Activated naive CD4-positive, alpha-beta T cell treated with Interleukin-2 at 50 U/mL for 16 hours (primary cell): ENCODE measurements around the gene MIGA1.
A peak's percentile ranks its signal among the peaks of the same experiment; 100 is the strongest.
"Not testable (repeated sequence)": the region's sequence is repeated elsewhere in the genome, so short reads cannot be mapped to it uniquely, and the experiment has no call there.

Experiments
- DNase-seq: peaks from one replicate; pipeline ENCODE4 v3.0.0-alpha.2; 2020

The MIGA1 gene, protein sequence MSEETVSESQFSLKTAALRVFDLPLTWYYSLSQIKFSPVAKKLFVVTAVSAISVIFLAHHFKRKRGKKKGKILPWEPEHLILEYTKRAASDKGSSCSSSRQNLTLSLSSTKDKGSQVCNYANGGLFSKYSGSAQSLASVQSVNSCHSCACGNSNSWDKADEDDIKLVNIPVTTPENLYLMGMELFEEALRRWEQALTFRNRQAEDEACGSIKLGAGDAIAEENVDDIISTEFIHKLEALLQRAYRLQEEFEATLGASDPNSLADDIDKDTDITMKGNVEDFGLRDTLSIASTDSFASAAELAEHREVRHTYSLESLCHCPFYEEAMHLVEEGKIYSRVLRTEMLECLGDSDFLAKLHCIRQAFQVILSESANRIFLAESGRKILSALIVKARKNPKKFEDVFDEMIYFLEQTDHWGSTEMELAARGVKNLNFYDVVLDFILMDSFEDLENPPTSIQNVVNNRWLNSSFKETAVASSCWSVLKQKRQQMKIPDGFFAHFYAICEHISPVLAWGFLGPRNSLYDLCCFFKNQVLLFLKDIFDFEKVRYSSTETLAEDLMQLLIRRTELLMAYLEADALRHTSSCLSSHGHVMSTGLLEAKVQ

DNA sequence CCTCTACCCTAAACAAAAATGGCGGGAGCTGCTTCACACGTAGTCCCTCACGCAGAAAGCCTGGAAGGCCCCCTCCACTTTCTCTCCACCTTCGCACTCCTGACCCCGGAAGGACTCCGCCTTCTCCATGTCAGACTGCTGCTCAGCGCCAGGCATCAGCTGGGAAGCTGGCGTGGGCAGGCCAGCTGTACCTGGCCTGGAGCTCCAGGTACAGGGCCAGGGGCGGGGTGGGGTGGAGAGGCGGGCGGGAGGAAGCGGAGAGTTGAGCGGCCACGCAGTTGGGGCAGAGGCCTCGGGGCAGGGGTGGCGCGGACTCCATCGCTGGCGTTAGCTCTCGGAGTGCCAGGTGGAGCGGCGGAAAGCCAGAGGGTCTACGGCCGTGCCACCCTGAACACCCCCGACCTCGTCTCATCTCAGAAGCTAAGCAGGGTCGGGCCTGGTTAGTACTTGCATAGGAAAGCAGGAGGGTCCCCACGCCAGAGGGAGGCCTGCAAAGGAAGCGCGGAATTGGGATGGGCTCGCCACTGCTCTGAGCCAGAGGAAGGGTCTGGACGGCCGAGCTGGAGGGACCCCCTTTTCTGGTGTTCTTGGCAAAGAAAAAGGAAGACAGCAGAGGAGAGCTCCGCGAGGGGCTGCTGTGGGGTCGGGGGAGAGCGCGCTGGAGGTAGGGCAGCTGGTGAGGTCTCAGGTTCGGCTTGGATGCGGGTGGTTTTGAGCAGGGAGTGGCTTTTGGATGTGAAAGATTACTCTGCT lies at the start of gene MIGA1:
MIGA1 (plus strand) TSS at position 121 of the 753 bp plus-strand sequence. CDS start 3,604 bp downstream, outside the sequence.
- DNase-seq: peak; percentile 87

DNA sequence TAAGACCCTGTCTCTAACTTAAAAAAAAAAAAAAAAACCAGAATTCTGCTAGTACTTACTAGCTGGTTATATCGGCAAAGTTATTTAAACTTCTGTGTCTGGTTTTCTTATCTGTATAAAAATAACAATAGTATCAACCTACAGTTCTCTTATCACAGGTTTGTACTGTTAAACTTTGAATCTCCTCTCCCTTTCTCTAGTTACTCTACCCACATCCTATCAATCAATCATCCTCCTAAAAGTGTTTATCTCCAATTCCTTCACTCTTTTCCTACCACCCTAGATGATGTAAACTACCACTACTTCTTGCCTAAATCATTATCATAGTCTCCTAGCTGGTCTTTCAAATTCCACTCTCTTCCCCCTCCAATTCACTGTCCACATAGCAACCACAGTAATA lies 47.4 kb upstream of the MIGA1 start:
- no peak for DNase-seq

DNA sequence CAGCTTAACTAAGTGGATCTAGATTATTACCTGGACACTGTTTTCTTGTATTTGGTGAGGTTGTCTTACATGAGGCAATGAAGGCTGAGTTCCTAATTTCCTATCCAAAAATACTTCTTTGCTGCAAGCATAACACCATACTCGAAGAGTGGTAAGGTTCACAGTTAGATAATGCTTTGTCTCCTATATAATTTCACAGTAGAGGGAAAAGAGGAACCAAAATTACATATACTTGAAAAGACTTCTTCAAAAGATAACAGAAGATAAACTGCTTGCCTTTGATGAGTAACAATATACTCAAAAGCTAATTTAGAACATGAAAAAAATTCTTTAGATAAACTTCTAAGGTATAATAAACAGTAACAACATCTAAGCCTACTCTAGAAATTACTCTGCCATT lies 40.2 kb upstream of the MIGA1 start:
- no peak for DNase-seq

DNA sequence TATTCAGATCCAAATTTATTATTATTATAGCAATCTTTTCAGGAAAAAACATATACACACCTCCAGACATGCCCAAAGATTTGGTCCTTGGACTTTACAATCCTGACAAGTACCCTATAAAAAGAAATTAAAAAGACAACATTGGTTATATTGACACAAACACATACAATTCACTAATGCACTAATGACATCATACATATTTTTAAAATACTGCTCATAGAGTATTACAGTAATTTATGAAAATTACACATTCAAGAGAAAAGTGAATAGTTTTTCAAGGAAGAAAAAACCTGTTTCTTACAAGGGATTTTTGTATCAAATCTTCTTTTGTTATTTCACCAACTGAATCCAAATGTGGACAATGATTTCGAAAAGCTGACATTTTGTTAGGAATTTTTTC lies 38.1 kb upstream of the MIGA1 start:
- no peak for DNase-seq

DNA sequence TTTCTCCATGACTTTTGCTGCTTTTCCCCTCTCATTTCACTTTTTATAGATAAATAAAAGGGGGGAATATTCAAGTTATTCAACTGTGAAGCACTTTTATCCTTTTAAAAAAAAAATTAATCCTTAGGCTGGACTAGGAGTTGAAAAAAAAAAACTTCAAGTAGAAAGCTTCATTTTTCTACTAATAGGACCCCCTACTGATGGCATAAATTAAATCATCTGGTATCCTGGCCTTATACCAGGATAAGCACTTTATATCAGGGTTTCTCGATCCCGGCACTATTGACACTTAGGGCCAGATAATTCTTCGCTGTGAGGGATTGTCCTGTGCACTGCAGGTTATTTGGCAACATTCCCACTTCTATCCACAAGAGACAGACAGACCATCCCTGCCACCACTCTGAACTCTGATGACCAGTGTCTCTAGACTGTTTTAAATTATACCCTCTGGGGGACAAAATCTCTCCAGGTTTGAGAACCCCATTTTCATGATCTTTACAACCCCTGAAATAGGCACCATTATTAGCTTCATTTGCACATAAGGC lies 37.4 kb upstream of the MIGA1 start:
- no peak for DNase-seq

DNA sequence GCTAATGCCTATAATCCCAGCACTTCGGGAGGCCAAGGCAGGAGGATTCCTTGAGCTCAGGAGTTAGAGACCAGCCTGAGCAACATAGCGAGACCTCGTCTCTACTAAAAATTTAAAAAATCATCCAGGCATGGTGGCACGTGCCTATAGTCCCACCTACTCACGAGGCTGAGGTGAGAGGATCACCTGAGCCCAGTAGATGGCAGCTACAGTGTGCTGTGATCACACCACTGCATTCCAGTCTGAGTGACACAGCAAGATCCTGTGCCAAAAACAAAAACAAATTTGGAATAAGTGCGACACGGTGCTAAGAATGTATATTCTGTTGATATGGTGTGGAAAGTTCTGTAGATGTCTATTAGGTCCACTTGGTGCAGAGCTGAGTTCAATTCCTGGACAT lies 34.9 kb upstream of the MIGA1 start:
- no peak for DNase-seq

DNA sequence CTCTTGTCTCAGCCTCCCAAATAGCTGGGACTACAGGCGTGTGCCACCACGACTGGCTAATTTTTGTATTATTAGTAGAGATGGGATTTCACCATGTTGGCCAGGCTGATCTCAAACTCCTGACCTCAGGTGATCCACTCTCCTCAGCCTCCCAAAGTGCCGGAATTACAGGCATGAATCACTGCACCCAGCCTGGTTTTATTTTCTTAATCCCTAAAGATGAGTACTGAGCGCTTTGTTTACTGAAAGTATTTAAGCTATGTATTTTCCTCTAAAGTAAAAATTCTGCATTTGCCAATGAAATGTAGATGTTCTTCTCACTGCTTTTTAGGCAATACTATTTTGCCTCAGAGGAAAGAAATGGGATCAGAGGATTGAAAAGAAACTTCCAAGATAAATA lies 30.0 kb upstream of the MIGA1 start:
- DNase-seq: not testable (repeated sequence)

DNA sequence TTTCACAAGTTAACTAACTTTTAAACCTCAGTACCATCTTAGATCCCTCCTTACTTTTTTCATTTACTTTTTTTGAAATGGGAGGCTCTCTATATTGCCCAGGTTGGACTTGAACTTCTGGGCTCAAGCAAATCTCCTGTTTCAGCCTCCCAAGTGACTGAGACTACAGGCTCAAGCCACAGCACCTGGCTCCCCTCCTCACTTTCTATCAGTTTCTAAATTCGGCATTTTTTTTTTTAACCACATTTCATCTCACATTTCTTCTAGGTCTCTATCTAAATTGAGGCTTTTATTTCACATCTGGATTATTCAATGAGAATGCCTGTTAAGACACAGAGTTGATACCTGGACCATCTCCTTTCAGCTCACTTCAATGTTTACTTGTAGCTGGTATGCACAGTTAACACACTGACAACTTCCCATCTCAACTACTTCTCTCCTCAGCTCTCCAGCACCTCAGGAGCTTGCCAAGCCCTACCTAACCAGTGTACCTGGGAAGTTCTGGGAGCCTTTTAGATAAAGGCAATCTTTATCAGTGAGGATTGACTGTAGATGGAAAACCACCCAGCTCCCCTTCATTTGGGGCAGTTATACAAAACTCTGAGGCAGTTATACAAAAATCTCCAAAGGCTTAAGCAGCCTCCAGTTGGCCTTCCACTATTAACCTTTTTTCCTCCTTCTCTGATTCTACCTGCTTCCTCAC lies 23.2 kb upstream of the MIGA1 start:
- DNase-seq: no peak

DNA sequence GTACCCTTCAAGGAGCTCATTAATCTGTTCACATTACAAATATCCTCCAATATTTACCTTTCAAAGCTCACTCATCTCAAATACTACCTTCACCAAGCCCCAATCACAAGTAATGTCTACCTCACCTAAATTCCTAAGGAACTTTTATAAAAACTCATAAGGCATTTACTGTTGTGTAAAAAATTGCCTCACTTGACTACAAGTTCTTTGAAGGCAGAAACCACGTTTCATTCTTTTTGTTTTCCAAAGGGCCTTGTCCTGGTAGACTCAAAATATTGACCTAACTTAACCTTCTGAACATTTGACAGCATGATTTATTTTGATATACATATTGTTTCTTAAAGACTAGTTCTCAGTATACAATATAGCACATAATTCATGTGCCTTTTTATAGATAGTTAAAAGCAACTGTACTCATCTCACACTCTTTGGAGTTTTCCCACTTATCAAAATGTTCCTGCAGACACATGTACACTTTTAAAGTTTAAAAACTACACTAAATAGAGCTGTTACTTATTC lies 22.3 kb upstream of the MIGA1 start:
- DNase-seq: no peak

DNA sequence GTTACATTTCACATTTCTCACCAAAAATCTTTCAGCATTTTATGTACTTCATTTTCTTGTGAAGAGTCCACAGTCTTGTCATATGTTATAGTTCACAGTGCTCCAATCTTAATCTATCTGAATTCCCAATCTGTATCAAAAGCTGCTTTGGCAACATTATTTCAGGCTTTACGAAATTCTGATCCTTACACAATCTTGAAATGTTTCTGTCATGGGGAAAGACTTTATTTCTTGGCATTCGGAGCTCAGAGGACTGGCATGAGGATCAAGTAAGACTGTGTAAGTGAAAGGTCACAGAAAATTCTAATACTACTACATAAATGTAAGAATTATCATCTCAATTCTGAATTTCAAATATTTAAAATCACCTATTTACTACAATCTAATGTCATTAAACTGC lies 21.8 kb upstream of the MIGA1 start:
- DNase-seq: no peak

DNA sequence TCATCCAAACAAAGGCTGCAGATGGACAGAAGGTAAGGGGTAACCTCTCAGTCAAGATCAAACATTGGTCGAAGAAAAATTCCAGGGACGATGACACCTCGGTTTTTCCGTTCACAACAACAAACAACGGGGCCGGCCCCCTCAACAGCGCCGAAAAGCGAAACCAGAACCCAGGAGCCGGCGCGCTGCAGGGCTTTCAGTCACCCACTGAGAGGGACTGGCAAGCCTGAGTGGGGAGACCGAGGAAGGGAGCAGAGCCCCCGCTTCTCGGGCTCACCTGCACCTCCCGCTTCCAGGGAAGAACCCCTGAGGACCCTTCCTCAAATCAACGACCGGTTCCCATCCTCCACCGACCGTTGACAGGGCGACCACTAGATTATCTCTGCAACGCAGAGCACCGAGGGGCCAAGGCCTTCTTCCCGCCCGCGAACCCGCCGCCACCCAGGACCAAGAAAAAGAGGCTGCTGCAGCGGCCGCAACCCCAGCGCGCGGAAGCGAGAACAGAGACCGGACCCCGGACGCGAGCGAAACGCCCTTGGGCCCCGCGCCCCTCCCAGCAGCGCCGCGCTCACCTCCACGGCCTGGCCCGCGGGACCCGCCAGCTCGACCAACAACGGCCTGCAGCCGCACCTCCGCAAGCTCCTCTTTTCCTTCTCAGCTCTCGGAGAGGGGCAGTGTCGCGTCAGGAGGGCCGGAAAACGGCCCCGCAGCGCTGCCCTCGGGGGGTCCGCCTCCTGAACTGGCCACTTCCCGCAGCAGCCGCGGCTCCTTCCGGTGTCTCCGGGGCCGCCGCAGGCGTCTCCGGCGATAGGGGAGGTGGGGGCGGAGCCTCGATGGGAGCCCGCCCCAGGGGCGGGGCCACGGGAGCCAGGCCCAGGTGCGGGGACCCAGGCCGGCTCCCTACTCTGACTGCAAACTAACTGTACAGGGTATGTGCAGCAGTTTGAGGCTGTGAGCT lies 20.1 kb upstream of the MIGA1 start, which contains the start of gene USP33:
USP33 (minus strand) TSS at position 782 of the 958 bp plus-strand sequence. CDS start 18,155 bp downstream, outside the sequence.
- peak; percentile 91 for DNase-seq

DNA sequence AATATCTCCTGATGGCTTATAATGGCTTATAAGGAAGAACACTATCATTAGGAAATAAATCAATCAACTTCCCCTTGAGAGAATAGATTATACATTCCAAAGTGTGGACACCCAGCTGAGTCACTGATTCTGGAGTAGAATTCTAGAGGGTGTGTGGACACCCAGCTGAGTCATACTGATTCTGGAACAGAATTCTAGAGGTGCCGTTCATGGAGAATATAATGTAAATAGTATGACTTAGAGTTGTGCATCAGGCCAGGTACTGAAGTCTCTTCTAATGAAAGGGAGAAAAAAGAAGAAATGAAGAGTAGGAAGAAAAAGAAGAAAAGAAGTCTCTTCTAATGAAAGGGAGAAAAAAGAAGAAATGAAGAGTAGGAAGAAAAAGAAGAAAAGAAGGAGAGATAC lies 17.4 kb upstream of the MIGA1 start:
- DNase-seq: no peak

DNA sequence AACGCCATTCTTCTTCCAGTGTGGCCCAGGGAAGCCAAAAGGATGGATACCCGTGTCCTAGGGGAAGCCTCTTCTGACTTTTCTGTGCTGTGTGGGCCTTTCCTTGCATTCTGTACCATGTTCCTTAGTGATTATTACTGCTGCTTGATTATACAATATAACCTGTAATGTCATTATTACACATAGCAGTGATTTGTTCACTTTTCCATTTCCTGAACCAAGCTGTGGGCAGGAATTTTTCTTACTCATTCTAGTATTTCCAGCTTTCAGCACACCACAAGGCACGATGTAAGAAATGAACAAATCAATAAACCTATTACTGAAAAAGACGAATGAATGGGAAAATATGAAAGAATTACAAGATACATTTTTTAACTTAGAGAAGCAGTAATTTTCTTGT lies 11.4 kb upstream of the MIGA1 start:
- DNase-seq: no peak

DNA sequence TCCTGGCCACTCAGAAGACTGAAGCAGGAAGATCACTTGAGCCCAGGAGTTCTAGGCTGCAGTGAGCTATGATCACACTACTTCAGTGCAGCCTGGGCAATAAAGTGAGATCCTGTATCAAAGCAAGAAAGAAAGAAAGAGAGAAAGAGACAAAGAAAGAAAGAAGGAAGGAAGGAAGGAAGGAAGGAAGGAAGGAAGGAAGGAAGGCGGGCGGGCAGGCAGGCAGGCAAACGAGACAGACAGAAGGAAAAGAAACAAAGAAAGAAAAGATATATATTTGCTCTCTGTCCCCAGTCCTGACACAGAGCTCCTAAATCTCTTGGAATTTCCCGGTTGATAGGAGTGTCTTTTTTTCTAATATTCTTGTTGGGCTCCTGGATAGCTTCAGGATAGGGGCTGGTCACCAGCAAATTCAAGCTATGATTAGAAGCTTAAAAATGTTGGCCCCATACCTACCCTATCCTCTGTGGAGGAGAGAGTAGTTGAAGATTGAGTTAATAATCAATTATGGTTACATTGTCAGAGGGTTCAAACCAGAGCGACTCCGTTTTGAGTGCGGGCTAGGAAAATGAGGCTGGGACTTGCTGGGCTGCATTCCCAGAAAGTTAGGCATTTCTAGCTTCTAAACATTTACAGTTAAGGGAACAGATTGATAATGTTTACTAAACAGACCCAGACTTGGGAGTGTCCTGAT lies 3.3 kb upstream of the MIGA1 start:
- no peak for DNase-seq

DNA sequence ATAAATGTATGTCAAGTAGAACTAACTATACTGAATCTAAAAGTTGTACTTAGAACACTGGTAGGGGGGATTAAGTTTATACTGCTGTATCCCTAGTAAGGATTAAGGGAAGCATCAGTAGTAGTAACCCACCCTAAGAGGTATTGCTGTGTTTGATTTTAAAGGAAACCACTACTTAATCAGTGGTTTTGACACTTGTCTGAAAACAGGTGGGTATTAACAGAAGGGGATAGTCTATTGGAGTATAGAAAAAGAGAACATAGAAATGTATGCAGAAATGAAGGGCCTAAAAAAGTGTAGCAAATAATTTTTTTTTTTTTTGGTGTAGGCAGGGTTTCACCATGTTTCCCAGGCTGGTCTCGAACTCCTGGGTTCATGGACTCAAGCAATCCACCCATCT lies 2.2 kb downstream of the MIGA1 start:
- no peak for DNase-seq

DNA sequence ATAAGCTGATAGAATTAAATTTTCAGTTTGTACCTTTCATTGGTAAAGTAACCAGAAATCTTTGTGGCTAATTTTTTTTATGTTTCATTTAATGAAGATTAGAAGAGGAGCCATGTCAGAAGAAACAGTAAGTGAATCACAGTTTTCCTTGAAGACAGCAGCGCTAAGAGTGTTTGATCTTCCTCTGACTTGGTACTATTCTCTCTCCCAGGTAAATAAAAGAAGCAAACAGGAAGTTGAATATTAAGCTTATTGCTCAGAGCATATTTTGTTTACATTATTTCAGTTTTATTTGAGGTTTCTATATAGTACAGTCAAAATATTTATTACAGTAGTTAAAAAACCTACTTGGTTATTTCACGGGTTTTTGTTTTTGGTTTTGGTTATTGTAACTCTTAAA lies 3.7 kb downstream of the MIGA1 start:
- no peak for DNase-seq

DNA sequence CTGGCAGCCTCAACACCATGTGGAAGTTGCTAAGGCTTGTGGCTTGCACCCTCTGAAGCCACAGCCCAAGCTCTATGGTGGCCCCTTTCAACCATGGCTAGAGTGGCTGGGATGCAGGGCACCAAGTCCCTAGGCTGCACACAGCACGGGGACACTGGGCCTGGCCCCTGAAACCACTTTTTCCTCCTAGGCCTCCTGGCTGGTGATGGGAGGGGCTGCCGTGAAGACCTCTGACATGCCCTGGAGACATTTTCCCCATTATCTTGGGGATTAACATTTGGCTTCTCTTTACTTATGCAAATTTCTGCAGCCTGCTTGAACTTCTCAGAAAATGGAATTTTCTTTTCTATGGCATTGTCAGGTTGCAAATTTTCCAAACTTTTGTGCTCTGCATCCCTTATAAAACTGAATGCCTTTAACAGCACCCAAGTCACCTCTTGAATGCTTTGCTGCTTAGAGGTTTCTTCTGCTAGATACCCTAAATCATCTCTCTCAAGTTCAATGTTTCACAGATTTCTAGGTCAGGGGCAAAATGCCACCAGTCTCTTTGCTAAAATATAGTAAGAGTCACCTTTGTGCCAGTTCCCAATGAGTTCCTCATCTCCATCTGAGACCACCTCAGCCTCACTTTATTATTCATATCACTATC lies 6.8 kb downstream of the MIGA1 start:
- not testable (repeated sequence) for DNase-seq

DNA sequence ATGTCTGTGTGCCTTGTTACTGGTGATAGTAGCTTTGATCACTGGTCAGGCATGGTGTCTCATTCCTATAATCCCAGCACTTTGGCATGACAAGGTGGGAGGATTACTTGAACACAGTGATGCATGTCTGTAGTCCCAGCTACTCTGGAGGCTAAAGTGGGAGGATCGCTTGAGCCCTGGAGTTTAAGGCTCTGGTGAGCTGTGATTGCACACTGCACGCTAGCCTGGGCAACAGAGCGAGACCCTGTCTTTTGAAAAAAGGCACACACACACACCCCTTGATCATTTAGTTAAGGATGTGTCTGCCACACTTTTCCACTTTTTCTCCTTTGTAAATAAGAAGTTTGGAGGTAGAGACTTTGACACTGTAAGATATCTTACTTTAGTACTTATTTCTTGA lies 15.1 kb downstream of the MIGA1 start:
- DNase-seq: no peak

DNA sequence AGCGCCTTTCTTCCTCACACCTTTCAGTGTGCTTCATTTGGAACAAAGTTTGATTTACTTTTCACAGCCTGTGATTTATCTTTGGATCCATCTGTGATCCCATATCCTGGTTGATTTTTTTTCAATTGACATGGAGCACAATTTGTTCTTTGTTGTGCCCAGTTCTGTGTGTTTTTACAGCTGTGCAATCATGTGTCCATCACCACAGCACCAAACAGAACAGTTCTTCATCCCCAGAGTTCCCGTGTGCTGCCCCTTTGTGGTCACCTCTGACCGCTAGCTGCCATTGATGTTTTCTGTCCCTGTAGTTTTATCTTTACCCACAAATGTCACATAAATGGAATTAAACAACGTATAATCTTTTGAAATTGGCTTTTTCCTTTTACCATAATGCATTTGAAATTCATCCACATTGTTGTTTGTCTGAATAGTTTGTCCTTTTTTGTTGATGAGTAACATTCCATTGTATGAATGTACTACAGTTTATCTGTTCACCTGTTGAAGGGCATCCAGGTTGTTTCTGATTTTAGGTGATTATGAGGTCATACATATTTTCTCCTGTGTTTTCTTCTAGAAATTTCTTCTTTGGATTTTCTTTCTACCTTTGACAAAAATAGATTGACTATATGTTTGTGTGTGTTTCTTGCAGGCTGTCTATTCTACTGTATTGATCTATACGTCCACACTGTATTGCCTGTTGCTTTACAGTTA lies 17.4 kb downstream of the MIGA1 start:
- no peak for DNase-seq

DNA sequence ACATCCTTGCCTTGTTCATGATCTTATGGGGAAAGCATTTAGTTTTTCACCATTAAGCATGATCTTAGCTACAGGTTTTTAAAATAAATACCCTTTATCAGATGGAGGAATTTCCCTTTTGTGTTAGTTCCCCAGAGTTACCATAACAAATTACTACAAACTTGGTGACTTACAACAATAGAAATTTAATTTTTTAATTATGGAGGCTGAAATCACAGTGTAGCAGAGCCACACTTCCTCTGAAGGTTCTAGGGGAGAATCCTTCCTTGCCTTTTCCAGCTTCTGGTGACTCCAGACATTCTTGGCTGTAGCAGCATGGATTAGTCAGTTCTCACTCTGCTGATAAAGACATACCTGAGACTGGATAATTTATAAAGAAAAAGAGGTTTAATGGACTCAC lies 18.5 kb downstream of the MIGA1 start:
- no peak for DNase-seq
